Brain pericyte (primary cell): ENCODE results near the gene STXBP6.
"Not testable (repeated sequence)": the region's sequence is repeated elsewhere in the genome, so short reads cannot be mapped to it uniquely, and the experiment has no call there.

Experiments
- DNase-seq: peaks from one replicate; pipeline ENCODE4 v3.0.0-alpha.2; 2012; ENCODE audit warnings: low read depth, low spot score

Gene STXBP6

DNA sequence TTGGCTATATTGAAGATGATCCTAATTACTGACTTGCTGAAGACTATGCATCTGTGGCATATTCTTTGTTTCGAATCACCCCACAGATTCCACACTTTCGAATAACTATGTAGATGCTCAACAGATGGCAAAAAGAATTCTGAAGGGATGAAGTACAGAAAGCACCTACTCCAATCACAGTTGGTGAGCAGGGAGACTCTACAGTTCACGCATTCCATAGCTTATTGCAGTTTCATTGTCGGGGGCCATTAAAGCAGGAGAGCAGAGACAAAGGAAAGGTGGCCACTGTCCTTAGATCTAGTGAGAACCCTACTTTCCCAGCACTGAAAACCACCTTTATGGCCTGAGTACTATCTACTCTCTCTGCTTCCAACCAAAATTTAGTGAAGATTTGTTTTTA is 191.9 kb downstream of the STXBP6 start:
- DNase-seq: no peak

DNA sequence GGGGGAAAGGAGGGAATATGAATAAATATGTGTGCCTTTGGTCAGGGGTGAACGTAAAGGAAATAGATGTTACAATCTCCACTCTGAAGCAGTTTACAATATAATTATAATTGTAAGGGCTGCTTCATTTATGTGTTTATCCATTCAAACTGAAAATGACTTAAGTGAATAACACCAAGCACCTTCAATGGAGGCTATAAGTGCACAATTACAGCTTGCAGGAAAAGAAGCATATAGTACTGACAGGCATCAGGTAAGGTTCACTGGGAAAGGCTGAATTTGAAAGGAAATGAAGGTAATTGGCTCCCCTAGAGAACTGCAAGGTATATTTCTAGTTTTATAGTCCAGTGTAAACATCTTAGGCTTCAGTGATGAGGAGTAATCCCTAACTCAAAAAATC is 192.7 kb downstream of the STXBP6 start:
- DNase-seq: no peak

DNA sequence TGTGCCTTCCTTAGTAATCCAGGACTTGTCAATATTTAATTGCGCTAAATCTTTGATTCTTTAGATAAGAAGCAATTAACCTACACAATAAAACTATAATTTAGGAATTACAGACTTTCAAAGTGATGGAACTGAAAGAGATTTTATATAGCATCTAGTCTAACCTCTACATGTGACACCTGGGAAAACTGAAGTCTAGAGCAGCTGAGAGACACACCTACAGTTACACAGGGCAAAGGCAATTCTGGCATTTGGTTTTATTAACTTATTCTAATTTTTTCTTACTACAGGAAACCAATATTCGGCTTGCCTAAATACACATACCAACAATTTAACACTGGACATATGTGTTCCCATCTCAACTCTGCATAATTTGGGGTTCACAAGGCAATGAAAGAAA is 196.5 kb downstream of the STXBP6 start:
- no peak for DNase-seq

DNA sequence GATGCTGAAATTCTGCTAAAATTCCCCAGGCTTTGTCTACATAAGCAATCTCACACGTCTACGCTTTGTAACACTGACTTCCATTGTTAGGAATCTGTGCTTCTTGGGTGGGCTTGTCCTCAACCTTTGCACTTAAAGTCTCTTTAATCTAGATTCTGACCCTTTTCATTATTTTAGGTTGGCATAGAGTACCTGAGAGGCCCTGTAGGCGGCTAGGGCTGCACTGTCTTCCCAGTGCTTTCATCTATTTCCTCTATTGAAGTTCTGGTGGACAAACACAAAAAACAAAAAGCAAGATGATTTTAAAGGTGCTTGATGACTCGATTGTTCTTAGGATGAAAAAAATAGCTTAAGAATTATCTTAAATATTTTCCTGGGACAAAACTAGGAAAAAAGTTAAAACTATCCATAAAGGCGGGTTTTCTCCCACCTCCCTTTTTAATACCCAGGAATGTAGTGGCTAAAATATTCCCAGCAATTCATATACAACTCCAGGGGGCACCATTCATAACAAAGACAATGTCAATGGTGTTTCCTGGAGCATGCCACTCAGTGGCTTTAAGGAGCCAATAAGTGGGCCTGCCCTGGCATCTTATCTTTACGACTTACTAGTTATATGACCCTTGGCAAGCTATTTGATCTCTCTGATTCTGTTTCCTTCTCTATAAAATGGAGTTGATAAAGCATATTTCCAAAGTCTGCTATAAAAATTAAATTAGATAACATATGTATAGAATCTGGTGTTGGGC is 197.5 kb downstream of the STXBP6 start:
- no peak for DNase-seq

DNA sequence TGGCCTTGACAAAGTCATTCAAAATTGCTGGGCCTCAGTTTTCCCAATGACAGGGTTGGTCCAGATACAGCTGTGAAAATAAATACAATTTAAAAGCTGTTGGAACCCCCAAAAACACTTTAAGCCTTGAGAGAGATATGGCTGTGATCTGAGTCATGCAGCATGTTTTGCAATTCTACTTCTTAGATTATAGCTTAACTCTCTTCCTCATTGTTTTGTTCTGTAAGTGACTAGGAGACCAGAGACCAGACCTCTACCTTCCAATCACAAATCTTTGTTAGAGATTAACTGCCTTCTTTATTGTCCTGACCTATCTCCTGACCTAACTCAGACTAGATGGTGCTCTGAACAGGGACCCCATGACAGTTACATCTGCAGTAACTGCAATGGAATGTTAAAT is 198.1 kb downstream of the STXBP6 start:
- no peak for DNase-seq

DNA sequence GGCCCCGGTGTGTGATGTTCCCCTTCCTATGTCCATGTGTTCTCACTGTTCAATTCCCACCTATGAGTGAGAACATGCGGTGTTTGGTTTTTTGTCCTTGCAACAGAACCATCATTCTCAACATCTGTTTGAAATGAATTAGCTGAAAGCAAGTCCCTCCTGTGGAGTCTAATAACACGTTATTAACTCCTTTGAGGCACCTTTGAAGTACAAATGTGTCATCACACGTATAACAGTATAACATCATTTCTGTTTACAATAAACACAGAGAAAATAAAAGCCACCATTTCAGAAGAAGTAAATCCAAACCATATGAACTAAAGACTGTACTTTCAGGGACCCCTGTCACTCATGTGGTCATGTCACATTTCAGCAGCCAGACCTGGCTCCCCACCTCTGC is 198.5 kb downstream of the STXBP6 start:
- DNase-seq: no peak

DNA sequence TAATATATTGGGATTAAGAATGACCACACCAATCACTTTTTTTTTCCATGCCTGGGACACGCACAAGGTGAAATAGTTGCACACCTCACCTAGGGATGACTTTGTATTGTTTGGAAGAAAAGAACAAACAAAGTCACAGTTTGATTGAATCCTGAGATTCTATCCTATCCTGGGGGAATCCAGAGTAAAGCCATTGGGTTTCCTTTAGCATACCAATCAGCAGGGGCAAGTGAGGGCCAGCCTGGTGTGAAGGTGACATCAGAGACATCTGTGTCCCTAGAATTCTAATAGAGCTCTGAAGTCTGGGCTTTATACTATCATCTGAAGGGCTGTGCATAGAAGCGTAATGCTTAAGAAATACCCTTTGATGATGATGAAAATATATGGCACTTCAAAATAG is 199.9 kb downstream of the STXBP6 start:
- no peak for DNase-seq

DNA sequence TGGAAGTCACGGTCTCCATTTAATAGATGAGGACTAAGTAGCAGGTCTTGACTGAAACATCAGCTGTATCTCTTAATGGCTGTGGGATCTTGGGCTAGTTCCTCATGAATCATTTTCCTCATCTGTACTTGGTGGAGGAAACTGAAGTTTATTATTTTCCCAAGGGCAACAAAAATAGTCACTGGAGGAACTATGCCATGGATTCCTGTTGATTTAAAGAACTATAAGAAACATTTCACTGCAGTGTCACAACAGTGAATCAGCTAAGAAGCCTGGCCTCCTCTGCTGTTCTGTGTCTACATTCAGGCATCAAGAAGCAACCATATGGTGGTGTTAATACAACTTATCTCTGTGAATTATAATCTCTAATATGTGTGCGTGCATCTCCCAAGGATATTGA is 200.5 kb downstream of the STXBP6 start:
- peak; percentile 41 for DNase-seq

DNA sequence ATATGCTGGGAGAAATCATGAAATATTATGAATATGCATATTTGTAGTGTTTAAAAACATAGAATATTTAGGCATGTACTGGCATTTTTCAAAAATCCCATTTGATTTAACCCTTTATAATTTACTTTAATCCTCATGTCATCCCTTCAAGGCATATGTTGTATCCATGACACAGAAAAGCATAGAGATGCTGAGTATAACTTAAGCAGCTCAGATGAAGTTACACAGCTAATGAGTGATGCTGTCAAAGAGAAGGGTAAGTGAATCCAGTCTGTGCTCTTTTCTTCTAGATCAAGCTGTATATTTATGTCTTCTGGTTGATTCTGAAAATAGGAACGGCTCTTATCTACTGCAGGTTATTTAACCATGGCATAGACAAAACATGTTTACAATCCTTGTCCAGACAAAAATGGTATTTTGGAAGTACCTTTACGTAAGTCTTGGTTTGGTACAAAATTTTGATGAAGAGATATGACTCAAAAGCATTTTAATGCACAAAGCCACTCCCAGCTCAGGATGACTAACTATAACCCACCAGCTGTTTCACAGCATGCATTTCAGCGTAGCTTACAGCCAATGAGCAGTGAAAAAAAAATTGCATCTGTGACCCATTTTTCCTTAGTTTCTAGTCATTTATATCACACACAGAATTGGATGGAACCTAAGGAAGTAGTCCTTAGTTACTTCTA is 201.7 kb downstream of the STXBP6 start:
- DNase-seq: peak; percentile 49

DNA sequence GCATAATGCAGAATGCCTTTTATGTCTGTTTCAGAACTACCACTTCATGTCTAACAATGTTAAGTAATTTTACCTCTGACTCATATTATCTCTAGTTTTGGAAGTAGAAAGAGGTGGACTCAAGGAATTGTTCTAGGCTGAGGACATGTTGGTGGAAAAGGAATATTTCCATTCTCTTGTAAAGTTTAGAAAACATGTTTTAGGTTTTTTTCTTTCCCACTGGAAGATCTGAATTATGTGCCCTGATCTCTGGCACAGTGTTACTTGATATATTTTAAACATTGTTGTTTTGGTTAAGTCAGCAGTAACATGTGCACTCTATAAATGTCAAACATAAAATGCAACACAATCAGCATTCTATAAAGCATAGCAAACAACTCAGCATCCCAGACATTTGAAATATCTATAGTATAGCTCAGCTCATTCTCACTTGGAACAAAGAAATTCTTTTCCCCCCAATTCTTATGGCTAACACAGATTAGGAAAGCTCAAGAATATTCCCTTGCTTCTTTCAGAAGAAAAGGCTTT is 202.3 kb downstream of the STXBP6 start:
- DNase-seq: no peak

DNA sequence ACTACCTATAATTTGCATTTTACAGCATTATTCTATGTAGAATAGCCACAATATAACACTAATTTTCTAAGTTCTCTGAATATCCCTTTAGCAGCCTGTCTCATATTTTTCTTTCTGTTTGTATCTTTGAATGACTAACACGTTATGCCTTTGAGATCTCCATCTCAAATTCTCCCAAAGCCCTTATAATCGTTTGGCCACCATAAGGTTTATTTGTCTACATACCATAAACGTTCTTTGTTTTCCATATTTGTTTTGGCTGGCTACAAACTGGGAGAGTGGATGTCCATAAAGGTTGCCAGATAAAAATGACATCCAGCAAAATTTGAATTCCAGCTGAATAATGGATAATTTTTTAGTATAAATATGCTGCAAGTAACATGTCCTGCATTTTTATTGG is 203.7 kb downstream of the STXBP6 start:
- DNase-seq: no peak

DNA sequence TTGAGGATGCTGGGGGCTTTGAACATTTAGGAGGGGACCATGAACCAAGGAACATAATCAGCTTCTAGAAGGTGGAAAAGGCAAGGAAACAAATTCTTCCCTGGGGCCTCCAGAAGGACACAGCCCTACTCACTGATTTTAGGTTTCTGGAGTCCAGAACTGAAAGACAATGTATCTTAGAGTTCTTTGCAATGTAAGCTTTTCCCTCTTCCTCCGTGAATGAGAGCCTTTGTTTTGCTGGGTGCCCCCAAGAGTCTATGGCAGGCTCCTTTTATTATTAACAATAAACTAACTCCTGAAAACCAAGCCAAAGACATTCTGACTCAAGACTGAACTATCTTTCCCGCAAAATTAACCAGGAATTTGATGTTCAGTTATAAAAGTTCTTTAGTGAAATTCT is 204.1 kb downstream of the STXBP6 start:
- no peak for DNase-seq

DNA sequence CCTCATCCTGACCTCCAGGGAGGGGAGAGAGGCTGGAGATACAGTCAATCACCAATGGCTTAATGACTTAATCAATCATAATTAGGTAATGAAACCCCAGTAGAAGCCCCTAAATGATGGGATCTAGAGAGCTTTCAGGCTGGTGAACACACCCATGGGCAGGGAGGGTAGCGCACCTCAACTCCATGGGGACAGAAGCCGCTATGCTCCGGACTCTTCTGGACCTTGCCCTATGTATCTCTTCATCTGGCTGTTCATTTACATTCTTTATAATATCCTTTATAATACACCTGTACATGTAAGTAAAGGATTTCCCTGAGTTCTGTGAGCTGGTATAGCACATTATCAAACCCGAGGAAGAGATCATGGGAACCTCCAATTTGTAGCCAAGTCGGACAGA is 205.9 kb downstream of the STXBP6 start:
- no peak for DNase-seq

DNA sequence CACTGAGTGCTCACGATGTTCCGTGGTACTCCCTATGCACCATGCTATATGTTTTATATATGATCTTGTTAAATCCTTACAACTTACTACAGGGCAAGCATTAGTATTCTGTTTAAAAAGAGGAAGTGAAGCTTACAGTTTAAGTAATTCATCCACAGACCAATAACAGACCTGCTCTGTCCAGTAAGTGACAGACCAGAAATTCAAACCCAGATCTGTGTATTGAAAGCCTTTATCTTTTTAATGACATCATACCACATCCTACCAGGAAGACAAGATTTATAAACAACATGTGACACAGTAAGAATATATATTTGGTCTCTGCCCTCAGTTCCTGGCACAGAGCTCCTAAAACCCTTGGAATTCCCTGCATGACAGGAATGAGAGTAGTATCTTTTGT is 206.5 kb downstream of the STXBP6 start:
- DNase-seq: no peak

DNA sequence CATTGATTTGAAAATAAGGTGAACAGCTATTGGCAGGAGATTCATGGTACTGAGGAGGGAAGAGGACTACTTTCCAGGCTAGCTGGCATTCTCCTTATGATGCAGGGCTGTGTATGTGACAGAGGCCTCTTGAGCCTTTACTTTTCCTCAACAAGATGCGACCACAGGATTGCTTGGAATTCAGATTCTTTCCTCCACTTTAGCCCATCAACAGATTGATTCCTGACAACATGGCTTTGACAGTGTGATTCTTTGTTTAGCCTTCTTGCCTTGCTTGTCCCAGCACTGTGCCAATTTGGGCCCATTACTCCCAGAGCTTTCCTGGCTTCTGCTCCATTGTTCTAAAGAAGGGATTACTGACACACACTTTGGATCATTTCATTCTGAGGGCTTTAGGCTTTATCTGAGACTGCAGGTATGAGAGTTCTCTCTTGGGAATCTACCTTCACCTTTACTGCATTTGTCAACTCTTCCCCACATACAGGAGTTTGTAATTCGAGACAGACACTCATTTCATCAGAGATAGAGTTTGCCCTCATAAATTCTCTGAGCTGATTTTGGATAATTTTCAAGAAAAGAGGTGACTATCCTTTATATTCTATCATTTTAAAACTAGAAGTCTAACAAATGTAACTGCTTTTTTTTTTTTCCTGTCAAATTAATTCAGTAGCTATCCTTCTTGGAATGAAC is 209.6 kb downstream of the STXBP6 start:
- no peak for DNase-seq

DNA sequence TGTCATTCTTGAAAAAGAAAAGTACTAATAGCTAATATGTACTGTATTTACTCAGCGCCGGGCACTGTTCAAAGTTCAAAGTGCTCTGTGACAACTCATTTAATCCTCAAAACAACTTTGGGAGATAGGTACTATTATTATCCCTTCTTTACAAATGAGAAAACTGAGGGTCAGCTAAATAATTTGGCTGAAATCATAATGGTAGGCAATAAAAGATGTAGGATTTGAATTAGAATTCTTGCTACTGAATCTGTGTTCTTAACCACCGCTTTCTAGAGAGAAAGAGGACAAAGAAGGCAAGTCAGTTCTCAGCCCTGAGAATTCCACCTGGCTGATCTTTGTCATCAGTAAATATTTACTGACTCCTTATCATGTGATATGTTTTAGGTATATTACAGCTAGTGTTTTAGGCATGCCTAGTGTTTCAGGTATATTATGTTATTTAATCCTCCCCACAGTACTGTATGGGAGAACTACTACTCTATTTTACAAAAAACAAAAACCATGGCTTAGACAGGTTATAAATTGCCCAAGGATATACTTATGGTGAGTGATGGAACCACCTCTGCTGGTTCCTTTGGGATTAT is 210.2 kb downstream of the STXBP6 start:
- DNase-seq: no peak

DNA sequence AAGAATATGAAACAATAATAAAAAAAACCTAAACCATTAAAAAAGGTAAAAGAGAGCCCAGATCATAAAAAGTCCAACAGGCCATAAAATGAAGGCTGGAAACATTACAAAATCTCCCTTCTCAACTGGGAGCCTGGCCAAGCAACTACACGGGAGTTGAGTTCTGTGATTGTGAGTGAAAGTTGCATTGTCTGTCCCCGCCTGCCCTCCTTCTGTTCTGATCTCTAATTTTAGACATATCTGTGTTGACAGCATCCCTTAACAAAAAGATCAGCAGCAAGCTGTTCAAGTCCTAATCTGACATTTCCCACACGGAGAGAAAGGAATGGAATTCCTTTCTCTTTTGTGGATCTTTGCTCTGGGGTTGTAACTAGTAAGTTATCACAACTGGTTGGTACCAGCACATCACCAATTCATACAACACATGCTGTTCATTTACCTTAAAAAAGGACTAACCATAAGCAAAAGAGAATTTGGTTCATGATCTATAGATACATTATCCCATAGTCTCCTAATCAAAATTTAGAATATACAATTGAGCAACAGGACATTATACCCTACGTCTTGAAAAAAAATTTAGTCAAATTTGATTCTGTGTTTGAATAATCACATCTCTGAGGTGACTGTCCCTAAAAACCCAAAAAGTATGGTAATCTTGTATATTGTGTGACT is 210.9 kb downstream of the STXBP6 start:
- DNase-seq: no peak

DNA sequence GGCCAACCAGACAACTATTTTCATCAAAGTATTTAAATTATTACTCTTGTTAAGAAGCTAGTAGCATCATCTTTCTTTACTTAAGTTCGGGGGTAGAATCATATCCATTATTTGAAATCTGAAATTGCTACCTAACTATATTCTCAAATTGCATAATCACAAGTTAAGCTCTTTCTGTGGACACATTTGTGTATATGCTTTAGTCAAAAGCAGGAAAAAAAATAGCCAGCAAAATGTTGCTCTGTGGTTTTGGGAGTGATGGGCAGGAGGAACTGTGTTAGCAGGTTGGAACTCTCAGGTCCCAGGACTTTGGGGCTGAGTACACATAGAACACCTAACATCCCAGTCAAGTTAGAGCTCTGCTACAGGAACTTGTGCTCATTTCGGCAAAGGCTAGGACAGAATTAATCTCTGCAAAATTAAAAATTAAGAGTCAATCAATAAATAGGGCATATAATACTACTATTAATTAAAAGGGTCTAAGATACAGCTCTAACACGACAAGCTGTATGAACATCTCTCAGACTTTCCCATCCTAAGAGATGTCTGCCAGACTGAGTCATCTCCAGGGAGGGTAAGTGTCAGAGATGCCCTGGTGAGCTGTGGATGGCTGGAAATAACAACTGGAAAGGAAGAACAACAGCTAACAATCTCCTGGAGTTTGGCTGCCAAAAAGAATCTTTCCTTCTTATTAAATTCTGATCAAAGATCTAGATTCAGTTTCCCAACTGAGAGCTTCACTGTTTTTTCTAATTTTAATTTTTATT is 212.5 kb downstream of the STXBP6 start:
- DNase-seq: peak; percentile 63

DNA sequence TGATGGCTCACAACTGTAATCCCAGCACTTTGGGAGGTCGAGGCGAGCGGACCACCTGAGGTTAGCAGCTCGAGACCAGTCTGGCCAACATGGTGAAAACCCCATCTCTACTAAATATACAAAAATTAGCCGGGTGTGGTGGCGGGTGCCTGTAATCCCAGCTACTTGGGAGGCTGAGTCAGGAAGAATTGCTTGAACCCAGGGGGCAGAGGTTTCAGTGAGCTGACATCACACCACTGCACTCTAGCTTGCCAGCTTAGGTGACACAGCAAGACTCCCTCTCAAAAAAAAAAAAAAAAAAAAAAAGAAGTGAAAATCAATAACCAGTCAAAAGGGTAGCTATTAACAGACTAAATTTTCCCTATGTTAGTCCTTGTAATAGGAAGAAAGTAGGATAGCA is 213.6 kb downstream of the STXBP6 start:
- not testable (repeated sequence) for DNase-seq

DNA sequence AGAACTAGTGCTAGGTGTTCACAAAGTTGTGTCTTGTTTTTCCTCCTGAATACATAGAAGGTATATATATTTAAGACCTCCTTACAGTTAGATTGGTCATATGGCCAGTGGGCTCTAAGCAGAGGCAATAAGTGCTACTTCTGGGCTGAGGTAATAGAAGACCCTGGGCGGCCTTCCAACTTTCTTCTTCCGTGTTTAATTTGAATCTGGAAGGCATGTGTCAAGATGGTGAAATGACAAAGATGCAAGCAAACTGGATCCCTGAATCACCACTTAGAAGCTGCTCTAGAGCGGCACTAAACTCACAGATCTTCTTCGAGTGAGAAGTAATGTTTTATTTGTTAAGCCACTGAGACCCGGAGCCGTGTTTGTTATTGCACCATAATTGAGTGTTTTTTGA is 215.0 kb downstream of the STXBP6 start:
- DNase-seq: no peak

DNA sequence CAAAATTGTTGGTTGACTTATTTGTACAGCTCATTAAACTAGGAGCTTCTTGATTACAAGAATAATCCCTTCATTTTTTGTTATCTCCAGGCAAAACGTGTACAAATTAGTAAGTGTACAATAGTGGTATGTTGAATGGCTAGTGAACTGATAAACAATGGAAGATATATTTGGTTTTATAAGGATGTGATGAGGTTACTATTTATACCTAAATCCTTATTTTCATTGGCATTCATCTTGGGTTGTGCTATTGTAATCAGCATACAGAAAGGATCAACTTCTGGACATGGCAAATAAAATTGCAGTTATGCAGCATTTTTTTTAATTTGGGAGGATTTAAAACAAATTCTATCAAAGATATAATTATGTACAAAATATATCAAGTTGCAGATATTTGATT is 216.6 kb downstream of the STXBP6 start:
- no peak for DNase-seq
